ENCODE data around the gene ASPRV1. TPM values are rescaled to one million over a fixed set of nuclear protein-coding genes. Genes with fewer than 3 reads are reported as not detected.

The ASPRV1 gene
- total RNA-seq, 3 donors from 2014 or later = 0.55 to 1.1 (median 0.55) TPM

- DNase-seq = no peak
- Histone ChIP-seq H3K4me3 (no peak overlapping the region), H3K4me1 (ENCODE audit: low read depth) (peaks cover 7% of the 10 kb centered on the region), H3K36me3 (ENCODE audit: low read depth) (peaks cover 12% of the 10 kb centered on the region), H3K9me3 (no peaks in the 10 kb centered on the region)
- intact Hi-C loops (cut with DNase I, micrococcal nuclease) = no loop called here
- no peak for ATAC-seq
- TF ChIP-seq CTCF (IDR thresholded peaks at IDR 0.05) = no peak
Measured at GRCh38 chr2:69932596-69932922, 28.9 kb downstream of the ASPRV1 start.

GRCh38 chr2:69931832-69932595 lies 29.4 kb downstream of the ASPRV1 start:
- TF ChIP-seq CTCF (IDR thresholded peaks at IDR 0.05) = no peak

GRCh38 chr2:69926849-69927515 lies 34.4 kb downstream of the ASPRV1 start:
- no peak for TF ChIP-seq CTCF (IDR thresholded peaks at IDR 0.05)
- intact Hi-C loops (cut with DNase I, micrococcal nuclease) = no loop called here
- Histone ChIP-seq H3K4me1 (ENCODE audit: low read depth) (no peaks in the 10 kb centered on the region), H3K36me3 (ENCODE audit: low read depth) (no peaks in the 10 kb centered on the region), H3K9me3 (no peaks in the 10 kb centered on the region), H3K4me3 (no peak overlapping the region)
- ATAC-seq = peak; percentile 47
- no peak for DNase-seq

More at GRCh38 chr2:69931832-69932595, 29.4 kb downstream of the ASPRV1 start:
- Histone ChIP-seq H3K4me3 (no peak overlapping the region), H3K36me3 (ENCODE audit: low read depth) (peaks cover 12% of the 10 kb centered on the region), H3K4me1 (ENCODE audit: low read depth) (peaks cover 7% of the 10 kb centered on the region), H3K9me3 (no peaks in the 10 kb centered on the region)
- ATAC-seq (no peak), DNase-seq (no peak)
- intact Hi-C loops (cut with DNase I, micrococcal nuclease) = no loop called here

GRCh38 chr2:69923116-69923515 lies 38.3 kb downstream of the ASPRV1 start:
- Histone ChIP-seq H3K4me3 (no peak overlapping the region), H3K36me3 (ENCODE audit: low read depth) (peaks cover 3% of the 10 kb centered on the region), H3K9me3 (no peaks in the 10 kb centered on the region), H3K4me1 (ENCODE audit: low read depth) (peaks cover under 1% of the 10 kb centered on the region)
- no peak for ATAC-seq
- intact Hi-C loops (cut with DNase I, micrococcal nuclease) = no loop called here
- no peak for TF ChIP-seq CTCF (IDR thresholded peaks at IDR 0.05)
- DNase-seq = no peak

- intact Hi-C loops (cut with DNase I, micrococcal nuclease) = loop anchor here (5.0 to 10.0 kb wide), 3 partner anchors 146 to 226 kb away; no protein-coding TSS in a partner anchor
- Histone ChIP-seq H3K4me1 (ENCODE audit: low read depth) (peaks cover 5% of the 10 kb centered on the region), H3K4me3 (no peak overlapping the region), H3K36me3 (ENCODE audit: low read depth) (peaks cover 7% of the 10 kb centered on the region), H3K9me3 (no peaks in the 10 kb centered on the region)
- TF ChIP-seq CTCF (IDR thresholded peaks at IDR 0.05) = no peak
- ATAC-seq = no peak
- DNase-seq = no peak
Measured at GRCh38 chr2:69918401-69918800, 43.0 kb downstream of the ASPRV1 start.
